Endothelial cell (in vitro differentiated cells): ENCODE measurements around the gene AGBL4. TPM values are rescaled to one million over a fixed set of nuclear protein-coding genes. Genes with fewer than 3 reads are reported as not detected.

Source experiments
- DNase-seq: peaks from one replicate; pipeline ENCODE4 v3.0.0; 2021; ENCODE audit warnings: low spot score
- H3K27ac Mint-ChIP-seq: one replicate; pipeline ENCODE4 v1.8.0; 2021; ENCODE audit warnings: mixed read lengths, inconsistent platforms; ENCODE audit not compliant: unreplicated experiment
- H3K27me3 Mint-ChIP-seq: one replicate; pipeline ENCODE4 v1.8.0; 2021; ENCODE audit warnings: mild to moderate bottlenecking, moderate library complexity, mixed read lengths, inconsistent platforms; ENCODE audit not compliant: unreplicated experiment
- H3K36me3 Mint-ChIP-seq: one replicate; pipeline ENCODE4 v1.8.0; 2021; ENCODE audit warnings: mild to moderate bottlenecking, low read depth, mixed read lengths, inconsistent platforms; ENCODE audit not compliant: unreplicated experiment
- H3K4me1 Mint-ChIP-seq: one replicate; pipeline ENCODE4 v1.8.0; 2021; ENCODE audit warnings: mild to moderate bottlenecking, mixed read lengths, inconsistent platforms; ENCODE audit not compliant: unreplicated experiment
- H3K4me3 Mint-ChIP-seq: one replicate; pipeline ENCODE4 v1.8.0; 2021; ENCODE audit warnings: mild to moderate bottlenecking, mixed read lengths, inconsistent platforms; ENCODE audit not compliant: unreplicated experiment
- H3K9me3 Mint-ChIP-seq: one replicate; pipeline ENCODE4 v1.8.0; 2021; ENCODE audit warnings: mixed read lengths, inconsistent platforms; ENCODE audit not compliant: unreplicated experiment
- total RNA-seq: library from RNA; stranded (reverse); fragmentation: NEBNext Ultra II Directional; extraction: Animal tissue kit (Norgen Biotek cat#: 25700); gene quantifications from one replicate; pipeline ENCODE4 v1.2.1, GENCODE V29; 2021; ENCODE audit not compliant: unreplicated experiment
- TF ChIP-seq, protein P1 (sequence below): fragments of 200-600 bp; sonication (generic); IDR thresholded peaks from one replicate; pipeline ENCODE4 v1.5.0; 2021; ENCODE audit warnings: antibody characterized with exemption; ENCODE audit not compliant: unreplicated experiment

AGBL4 gene
- total RNA-seq, 1 donor from 2014 or later: 0.51 TPM

- Mint-ChIP-seq H3K9me3 (no peaks in the 10 kb centered on the region), H3K4me1 (no peaks in the 10 kb centered on the region), H3K4me3 (no peak overlapping the region), H3K27me3 (peaks cover 3% of the 10 kb centered on the region), H3K36me3 (peaks cover 3% of the 10 kb centered on the region), H3K27ac (no peak overlapping the region)
- no peak for DNase-seq
- TF ChIP-seq, protein P1, sequence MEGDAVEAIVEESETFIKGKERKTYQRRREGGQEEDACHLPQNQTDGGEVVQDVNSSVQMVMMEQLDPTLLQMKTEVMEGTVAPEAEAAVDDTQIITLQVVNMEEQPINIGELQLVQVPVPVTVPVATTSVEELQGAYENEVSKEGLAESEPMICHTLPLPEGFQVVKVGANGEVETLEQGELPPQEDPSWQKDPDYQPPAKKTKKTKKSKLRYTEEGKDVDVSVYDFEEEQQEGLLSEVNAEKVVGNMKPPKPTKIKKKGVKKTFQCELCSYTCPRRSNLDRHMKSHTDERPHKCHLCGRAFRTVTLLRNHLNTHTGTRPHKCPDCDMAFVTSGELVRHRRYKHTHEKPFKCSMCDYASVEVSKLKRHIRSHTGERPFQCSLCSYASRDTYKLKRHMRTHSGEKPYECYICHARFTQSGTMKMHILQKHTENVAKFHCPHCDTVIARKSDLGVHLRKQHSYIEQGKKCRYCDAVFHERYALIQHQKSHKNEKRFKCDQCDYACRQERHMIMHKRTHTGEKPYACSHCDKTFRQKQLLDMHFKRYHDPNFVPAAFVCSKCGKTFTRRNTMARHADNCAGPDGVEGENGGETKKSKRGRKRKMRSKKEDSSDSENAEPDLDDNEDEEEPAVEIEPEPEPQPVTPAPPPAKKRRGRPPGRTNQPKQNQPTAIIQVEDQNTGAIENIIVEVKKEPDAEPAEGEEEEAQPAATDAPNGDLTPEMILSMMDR: no peak
These were observed 857.7 kb downstream of the AGBL4 start for GRCh38 chr1:49166031-49166430.

DNA sequence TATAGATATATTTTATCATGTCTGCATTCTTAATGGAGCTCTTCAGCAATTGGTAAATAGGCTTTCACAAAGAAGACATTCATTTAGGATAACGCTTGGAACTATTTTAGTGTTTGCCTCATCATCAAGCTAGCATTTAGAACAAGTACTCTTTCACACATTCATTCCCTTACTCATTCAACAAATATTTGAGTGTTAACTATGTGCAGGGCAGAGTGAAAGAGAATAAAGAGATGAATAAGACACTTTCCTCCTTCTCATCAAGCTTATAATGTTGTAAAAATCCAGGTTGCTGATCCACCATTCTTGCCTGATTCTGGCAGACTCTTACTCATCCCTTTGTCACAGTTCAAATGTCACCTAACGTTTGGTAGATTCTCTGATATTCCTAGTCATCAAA is 860.7 kb downstream of the AGBL4 start:
- no peak for DNase-seq
- TF ChIP-seq, protein P1: no peak
- H3K4me3 Mint-ChIP-seq: no peak overlapping the region
- no peak overlapping the region for H3K27ac Mint-ChIP-seq
- H3K27me3 Mint-ChIP-seq: peaks cover 3% of the 10 kb centered on the region
- H3K36me3 Mint-ChIP-seq: peaks cover 3% of the 10 kb centered on the region
- H3K4me1 Mint-ChIP-seq: no peaks in the 10 kb centered on the region
- peaks cover 9% of the 10 kb centered on the region for H3K9me3 Mint-ChIP-seq

DNA sequence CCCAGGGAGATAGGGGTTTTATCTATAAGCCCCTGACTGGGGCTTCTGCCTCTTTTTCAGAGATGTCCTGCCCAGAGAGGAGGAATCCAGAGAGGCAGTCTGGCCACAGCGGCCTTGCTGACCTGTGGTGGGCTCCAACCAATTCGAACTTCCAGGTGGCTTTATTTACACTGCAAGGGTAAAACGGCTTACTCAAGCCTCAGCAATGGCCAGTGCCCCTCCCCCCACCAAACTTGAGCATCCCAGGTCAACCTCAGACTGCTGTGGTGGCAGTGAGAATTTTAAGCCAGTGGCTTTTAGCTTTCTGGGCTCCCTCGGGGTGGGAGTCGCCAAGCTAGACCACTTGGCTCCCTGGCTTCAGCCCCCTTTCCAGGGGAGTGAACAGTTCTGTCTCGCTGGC is 863.1 kb downstream of the AGBL4 start:
- no peak overlapping the region for H3K4me3 Mint-ChIP-seq
- H3K27me3 Mint-ChIP-seq: peaks cover 5% of the 10 kb centered on the region
- H3K27ac Mint-ChIP-seq: no peak overlapping the region
- TF ChIP-seq, protein P1: no peak
- peaks cover 9% of the 10 kb centered on the region for H3K9me3 Mint-ChIP-seq
- peaks cover 4% of the 10 kb centered on the region for H3K4me1 Mint-ChIP-seq
- H3K36me3 Mint-ChIP-seq: peaks cover 3% of the 10 kb centered on the region
- DNase-seq: no peak

- H3K4me3 Mint-ChIP-seq: no peak overlapping the region
- TF ChIP-seq, protein P1: no peak
- H3K36me3 Mint-ChIP-seq: no peaks in the 10 kb centered on the region
- DNase-seq: no peak
- no peaks in the 10 kb centered on the region for H3K27me3 Mint-ChIP-seq
- H3K9me3 Mint-ChIP-seq: peaks cover 5% of the 10 kb centered on the region
- no peak overlapping the region for H3K27ac Mint-ChIP-seq
- no peaks in the 10 kb centered on the region for H3K4me1 Mint-ChIP-seq
These were observed 887.0 kb downstream of the AGBL4 start for GRCh38 chr1:49136738-49137251.

- Mint-ChIP-seq H3K36me3 (no peaks in the 10 kb centered on the region), H3K27ac (no peak overlapping the region), H3K27me3 (no peaks in the 10 kb centered on the region), H3K4me1 (no peaks in the 10 kb centered on the region), H3K9me3 (no peaks in the 10 kb centered on the region), H3K4me3 (no peak overlapping the region)
- TF ChIP-seq, protein P1: no peak
- DNase-seq: no peak
These were observed 898.0 kb downstream of the AGBL4 start for GRCh38 chr1:49125746-49126145.
